H4 (cell line): Measurements from ENCODE around the gene FAM3D. TPM values are rescaled to one million over a fixed set of nuclear protein-coding genes. Genes with fewer than 3 reads are reported as not detected.
"Not testable (repeated sequence)": the region's sequence is repeated elsewhere in the genome, so short reads cannot be mapped to it uniquely, and the experiment has no call there.

Experiments
- DNase-seq: peaks from one replicate; pipeline ENCODE4 v3.0.0-alpha.2; 2015; ENCODE audit warnings: low spot score
- total RNA-seq: library from RNA; depleted of rRNA; stranded (reverse); fragments of >200 nt; shearing (Covaris generic); gene quantifications from 2 replicates; pipeline ENCODE4 v1.2.3, GENCODE V29; 2014; rRNA removed

The FAM3D gene, protein sequence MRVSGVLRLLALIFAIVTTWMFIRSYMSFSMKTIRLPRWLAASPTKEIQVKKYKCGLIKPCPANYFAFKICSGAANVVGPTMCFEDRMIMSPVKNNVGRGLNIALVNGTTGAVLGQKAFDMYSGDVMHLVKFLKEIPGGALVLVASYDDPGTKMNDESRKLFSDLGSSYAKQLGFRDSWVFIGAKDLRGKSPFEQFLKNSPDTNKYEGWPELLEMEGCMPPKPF
- 0.17 TPM in 1 of 2 replicates, not detected in the other for total RNA-seq

DNA sequence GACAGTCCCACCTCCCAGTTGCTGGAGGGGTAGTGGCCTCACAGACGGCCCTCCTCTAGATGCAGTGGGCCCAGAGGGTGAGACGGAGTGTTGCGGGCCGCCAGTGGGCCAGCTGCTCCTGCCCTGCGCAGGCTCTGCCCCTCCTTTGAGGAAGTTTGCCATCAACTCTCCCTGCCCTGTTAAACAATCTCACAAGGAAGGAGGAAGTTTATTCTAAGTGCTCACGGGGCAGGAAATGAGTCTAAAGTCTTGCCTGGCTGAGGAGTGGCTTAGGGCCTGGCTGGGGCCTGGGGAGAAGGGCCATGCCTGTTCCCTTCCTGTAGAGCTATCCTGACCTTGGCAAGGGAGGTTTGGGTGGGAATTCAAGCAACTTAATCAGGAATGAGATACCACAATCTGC is at the start of gene FAM3D:
Gene FAM3D (minus strand): TSS at position 92 of the 400 bp plus-strand sequence. CDS start 11,211 bp downstream, outside the sequence.
- no peak for DNase-seq

DNA sequence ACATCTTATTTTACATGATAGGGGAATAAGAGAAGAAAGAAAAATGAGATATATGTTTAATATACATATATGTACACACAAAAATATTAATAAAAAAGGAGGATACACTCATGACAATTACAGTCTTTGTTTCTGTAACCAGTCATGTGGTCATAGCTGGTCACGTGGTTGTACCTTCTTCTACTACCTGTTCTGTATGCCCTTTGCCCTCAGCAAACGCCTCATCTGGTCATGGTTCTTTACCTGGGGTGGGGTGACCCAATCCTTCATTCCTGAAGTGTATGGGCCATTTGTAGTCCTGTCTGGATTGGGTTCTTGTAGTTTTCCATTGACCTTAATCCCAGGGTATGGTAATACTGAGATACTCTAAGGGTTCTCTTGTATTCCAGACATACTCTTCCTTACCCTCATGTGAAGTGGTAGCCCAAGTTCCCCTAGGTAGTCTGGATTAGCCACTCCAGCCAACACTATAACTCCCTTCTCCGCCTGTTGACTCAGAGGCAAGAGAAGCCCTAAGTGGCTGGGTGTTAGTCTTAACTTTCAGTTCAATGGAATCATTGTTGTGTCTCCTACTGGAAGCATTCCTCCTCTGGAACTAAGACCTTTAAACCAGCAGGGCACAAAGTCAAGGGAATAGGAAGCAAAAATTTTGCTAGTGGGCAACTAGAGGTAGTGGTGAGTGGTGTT is 47.3 kb upstream of the FAM3D start:
- no peak for DNase-seq

DNA sequence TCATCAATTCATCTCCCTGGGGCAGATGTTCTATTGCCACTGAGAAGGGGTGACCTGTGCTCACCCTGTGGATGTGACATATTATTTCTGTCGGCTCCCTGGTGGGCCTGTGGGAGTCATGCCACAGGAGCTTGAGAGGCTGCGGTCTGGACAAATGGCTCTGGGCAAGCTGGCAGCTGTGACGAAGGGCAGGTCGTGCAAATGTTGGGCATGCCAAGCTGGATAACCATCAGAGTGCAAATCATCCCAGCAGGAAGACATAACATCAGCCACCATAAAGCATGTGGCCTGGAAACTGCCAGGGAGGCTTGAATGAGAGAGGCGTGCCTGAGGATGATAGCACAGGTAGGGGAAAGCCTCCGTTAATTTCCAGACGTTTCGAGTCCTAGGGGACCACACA is 45.3 kb upstream of the FAM3D start:
- DNase-seq = no peak

DNA sequence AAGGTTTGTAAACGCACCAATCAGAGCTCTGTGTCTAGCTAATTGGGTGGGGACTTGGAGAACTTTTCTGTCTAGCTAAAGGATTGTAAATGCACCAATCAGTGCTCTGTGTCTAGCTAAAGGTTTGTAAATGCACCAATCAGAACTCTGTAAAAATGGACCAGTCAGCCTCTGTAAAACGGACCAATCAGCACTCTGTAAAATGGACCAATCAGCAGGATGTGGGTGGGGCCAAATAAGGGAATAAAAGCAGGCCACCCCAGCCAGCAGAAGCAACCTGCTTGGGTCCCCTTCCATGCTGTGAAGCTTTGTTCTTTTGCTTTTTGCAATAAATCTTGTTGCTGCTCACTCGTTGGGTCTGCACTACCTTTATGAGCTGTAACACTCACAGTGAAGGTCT is 42.4 kb upstream of the FAM3D start:
- not testable (repeated sequence) for DNase-seq

DNA sequence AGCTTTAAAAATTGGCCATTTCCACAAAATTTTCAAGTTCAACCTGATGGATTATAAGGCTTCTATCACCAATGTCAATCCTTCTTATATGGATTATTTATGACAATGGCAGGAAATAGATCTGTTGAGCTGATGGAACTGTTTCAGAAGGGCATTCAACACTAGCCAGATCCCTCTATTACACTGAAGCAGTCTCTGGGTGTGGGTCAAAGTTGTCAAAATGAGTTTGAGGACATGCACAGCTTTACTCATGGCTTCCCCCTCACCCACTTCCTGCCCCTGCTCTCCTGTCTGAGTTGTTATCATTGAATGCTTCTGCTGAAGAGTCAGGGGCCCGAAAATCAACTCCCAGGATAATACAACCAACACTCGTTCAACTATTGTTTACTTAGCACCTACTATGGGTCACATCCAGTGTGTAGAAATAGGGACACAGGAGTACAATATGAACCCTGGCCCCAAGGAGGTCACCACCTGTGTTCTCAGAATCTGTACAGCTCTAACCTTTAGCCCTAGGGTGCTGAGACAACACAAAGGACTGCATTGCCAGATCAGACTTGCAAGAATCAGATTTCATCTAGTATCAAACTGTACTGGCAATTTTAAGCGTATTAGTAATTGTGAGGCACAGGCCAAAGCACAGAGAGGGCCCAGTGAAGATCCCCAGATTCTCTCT is 41.7 kb upstream of the FAM3D start:
- no peak for DNase-seq

DNA sequence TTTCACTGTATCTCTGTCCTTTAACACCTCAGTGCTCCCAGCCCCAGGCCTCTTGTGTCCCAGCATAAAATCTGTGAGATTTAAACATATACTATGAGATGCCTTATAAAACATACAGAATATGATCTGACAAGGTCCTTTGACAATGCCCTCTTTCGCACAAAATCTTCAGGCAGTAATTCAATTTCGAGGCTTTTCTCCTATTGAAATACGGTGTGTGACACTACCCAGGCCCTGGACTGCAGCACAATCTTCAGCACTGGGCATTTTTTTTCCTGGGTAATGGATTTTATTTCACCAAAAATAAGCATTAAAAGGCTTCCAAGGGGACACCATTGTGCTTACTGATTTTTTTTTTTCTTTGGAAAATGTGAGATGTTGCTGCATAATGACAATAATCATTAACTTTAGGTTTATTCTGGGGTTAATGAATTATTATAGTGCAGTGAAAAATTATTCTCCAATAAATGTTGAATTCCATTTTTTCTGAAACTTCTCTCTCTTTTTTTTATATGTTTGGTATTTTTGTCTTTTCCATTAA is 40.9 kb upstream of the FAM3D start:
- DNase-seq = no peak

DNA sequence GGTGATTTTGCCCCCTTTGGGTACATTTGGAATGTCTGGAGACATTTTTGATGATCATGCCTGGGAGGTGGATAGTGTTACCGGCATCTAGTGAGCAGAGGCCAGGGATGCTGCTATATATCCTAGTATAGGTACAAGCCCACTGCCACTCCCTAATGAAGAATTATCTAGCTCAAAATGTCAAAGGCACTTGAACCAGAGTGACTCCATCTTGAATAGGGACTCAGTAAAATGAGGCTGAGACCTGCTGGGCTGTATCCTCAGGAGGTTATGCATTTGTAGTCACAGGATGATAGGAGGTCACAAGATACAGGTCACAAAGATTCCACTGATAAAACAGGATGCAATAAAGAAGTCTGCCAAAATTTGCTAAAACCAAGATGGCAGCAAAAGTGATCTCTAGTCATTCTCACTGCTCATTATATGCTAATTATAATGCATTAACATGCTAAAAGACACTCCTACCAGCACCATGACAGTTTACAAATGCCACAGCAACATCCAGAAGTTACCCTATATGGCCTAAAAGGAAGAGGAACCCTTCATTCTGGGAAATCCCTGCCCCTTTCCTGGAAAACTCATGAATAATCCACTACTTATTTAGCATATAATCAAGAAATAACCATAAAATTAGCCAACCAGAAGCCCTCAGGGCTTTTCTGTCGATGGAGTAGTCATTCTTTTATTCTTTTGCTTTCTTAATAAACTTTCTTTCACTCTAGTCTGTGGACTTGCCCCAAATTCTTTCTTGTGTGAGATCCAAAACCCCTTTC is 40.0 kb upstream of the FAM3D start:
- no peak for DNase-seq

DNA sequence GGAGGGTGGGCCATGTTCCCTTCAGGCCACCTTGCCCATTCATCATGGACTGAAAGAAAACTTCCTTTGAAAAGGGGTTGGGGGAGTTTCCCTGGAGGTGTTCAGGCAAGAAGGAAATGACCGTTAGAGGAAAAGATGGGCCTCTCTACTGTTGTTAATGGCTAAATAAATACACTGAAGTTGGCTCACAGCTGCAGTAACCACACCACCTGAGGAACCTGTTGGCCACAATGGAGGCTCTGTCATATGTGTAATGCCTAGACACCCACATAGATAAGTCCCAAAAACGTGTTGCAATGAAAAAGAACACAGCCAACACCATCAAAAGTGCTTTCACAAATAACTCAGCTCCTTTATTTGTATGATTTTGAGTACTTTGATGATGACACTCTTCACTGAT is 38.2 kb upstream of the FAM3D start:
- DNase-seq = no peak

DNA sequence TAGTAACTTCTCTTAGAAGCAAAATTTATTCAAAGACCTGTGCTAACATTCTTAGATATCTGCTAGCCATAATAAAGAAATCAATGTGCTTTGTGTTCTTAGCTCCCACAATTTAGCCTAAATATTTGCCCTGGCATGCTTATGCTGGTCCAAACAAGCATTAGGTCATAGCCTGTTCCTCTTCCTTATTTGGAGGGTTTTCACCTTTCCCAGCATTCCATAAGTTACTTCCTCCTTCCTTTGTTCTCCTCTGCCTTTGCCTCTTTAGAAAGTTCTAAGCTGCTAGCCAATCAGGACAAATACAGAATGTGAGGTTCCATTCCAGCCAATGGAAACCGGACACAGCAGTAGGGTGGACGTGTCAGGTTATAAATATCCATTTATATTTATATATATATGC is 37.7 kb upstream of the FAM3D start:
- DNase-seq = not testable (repeated sequence)

DNA sequence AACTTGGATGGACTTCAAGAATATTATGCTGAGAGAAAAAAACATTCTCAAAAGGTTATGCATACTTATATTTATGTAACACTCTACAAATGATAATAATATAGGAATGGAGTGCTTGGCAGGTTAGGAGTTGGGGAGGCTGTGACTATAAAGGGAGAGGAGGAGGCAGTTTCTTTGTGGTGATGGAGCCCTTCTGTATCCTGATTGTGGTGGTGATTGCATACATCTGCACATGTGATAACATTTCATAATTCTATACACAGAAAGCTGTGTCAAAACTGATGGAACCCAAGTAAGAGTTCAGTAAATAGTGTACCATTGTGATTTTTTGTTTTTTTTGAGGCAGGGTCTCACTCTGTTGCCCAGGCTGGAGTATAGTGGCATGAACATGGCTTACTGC is 31.7 kb upstream of the FAM3D start:
- no peak for DNase-seq

DNA sequence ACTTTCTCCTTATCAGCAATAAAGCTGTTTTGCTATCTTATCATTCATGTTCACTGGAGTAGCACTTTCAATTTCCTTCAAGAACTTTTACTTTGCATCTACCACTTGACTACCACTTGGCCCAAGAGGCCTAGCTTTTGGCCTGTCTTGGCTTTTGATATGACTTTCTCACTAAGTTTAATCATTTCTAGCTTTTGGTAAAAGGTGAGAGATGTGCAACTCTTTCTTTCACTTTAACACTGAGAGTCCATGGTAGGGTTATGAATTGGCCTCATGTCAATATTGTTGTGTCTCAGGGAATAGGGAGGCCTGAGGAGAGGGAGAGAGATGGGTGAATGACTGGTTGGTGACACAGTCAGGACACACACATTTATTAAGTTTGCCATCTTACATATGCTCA is 31.0 kb upstream of the FAM3D start:
- DNase-seq = no peak

DNA sequence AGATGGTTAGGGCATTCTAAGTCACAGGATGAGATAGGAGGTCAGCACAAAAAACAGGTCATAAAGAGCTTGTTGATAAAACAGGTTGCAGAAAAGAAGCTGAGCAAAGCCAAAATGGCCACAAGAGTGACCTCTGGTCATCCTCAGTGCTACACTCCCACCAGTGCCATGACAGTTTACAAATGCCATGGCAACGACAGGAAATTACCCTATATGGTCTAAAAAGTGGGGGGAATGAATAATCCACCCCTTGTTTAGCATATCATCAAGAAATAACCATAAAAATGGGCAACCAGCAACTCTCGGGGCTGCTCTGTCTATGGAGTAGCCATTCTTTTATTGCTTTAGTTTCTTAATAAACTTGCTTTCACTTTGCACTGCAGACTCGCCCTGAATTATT is 30.2 kb upstream of the FAM3D start:
- DNase-seq = not testable (repeated sequence)

DNA sequence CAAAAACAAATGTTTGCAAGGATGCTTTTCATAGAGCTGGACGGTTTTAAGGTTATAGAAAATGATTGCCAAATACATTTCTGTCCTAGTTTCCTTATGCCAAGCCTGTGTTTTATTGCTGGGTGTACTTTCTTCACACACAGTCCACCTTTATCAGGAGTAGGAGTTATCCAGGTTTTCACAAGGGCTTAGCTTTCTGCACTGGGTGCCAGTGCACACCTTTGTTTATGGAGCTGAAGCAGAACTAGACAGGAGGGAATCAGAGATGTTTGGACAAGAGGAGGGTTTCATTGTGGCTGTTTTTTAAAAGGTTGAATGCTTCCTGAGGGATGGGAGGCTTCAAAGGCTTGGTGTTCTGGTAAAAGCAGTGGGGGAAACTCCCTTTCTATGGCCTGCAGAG is 29.5 kb upstream of the FAM3D start:
- no peak for DNase-seq

DNA sequence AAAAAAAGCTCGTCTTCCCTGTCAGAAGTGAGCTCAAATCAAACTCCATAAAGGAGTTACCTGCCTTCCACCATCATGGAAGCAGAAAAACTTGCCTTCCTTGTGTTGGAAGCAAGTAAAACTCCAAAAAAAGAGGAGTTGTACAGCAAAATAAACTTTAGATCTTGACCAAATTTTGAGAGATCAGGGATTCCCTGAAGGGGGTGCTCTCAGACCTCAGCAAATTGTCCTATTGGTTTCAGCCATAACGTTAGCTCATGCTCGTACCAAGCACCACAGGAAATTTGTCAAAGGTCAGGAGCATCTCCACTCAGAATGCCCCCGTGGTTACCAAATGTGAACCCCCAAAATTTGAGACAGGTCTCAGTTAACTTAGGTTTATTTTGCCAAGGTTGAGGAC is 28.7 kb upstream of the FAM3D start:
- not testable (repeated sequence) for DNase-seq

DNA sequence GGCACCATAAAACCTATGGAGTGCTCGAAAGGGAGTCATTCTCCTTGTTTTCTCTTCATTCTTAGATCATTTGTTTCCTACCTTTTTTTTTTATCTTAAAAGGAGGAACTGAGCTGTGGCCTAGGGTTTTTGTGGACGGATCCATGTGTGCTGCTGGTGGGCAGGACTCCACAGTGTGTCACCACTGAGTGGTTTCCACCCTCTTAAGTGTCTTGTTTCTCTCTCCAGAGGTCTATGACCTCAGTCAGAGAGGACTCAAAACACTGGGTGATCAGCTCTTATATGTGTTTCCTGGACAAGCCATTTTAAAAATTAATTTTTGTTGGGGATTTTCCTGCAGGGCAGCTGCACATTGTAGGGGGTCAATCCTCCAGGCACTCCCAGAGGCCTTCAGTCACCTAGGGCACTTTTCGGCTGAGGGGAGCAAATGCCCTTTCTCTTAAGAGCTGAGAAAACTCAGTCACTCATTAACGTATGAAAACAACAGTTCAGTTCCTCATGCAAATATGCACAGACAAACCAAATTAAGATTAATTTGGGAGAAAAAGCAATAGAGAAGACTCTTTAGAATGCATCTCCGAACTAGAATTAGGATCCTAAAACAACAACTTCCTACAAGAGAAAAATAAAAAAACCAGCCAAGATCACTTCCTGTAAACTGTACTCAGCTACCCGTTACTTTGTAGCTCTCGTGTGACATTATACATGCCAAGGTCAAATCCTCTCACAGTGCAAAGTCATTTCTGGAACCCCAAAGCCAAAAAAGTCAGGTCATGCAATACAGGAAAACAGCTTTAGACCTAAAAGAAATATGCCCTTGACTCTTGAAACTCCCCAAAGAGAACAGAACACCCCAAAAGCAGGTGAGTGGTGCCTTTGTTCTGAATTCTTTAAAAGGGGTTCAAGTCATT is 27.6 kb upstream of the FAM3D start:
- DNase-seq = no peak

DNA sequence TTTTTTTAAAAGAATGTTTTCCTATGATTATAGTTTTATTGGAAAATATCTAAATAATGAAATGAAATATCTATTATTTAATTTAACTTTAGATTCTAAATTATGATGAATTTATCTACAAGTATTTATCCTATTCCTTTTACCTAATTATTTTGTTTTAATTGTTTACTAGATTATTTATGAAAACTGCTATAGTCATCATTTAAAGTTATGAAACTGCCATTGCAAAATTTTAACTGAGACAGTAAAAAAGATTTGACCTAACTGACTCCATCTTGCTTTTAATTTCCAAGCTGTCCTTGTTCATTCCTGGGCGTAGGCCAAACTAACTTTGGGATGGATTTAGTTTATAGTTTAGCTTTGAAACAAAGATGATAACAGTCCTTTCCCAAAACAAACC is 25.9 kb upstream of the FAM3D start:
- DNase-seq = no peak

DNA sequence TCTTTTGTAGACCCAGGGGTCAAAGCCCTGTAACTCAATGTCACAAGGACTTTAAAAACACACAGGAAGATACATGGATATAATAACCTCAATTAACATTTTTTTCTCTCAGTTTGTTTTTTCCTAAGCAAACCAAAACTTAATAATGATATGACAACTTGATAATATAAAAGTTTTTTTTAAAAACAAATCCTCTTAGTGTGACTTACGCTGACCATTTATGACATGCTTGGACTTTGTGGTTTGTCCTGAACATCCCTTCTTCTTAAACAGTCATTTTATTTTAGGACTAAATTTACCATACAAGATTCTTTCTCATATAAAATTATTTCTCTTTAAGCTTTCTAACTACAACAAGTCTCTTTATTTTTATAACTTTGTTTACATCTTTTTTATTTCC is 25.4 kb upstream of the FAM3D start:
- DNase-seq = no peak

DNA sequence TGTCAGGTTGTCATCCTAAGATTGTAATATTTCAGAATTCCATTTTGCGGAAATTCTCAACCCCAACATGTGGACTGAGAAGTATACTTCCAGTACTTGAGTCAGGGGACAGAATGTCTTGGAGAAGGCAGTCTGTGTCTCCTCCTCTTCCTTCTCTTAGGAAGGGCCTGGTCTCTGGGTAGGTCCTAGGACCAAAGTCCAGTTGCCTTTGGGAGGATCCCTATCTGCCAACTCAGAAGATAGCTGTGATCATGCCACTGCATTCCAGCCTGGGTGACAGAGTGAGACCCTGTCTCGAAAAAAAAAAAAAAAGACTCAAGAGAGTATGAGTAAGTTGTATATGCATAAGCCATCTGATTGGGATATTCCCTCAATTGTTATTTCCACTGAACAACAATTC is 23.9 kb upstream of the FAM3D start:
- DNase-seq = no peak

DNA sequence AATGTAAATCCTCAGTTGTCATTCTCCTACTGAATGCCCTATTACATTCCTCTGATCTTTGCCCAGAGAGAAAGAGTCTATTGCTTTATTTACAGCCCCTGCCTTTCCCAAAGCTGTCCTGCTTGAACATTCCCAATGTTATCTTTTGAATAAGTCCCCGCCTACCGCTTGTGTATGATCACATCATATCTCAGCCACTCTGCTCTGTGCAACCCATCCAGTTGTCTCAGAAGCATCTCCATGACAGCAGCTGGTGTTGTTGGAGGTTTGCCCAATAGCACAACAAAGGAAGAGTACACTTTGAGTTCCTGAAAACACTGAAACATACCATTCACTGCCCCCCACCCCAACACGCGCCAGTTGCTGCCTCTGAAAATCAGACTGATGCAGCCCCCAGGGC is 22.0 kb upstream of the FAM3D start:
- no peak for DNase-seq

DNA sequence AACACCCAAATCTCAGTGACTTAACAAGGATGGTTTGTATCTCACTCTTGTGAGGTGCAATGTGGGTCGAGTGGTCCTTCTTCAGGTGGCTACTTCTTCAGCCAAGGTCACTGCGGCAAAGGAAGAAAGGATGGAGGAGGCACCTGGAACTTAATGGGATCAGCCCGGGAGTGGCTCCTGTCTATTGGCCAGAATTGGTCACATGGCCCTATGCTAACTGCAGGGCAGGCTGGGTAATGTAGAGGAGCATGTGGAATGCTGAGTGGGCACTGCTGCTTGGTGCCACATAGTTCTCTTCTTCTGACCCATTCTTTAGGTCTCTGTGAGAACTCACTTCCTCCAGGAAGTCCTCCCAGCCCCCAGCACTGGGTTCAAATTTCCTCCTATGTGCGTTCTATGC is 20.3 kb upstream of the FAM3D start:
- no peak for DNase-seq

DNA sequence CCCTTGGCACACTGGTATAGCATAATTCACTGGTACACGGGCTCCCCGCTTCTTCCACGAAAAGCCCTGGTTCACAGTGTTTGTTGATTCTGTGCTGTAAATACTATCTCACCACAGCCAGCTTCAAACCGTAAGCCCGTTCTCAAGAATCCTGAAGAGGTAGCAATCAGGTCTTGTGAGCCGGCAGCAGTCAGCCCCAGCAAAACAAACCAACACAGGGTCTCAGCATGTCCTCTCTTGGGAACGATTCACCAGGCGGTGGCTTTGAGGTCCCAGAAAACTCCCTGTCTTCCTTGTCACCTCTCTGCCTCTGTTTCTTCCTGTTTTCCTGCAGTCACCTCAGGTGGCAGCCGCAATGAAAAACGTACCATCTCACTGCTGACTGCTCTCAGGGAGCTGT is 19.1 kb upstream of the FAM3D start:
- no peak for DNase-seq
